ENCODE measurements around the gene NCCRP1. TPM values are rescaled to one million over a fixed set of nuclear protein-coding genes. Genes with fewer than 3 reads are reported as not detected.

The NCCRP1 gene
- total and polyA plus RNA-seq, 10 of the 15 experiments (the other 5 are each of a cell fraction or from before 2014, with no cell fraction given) = not detected

DNA sequence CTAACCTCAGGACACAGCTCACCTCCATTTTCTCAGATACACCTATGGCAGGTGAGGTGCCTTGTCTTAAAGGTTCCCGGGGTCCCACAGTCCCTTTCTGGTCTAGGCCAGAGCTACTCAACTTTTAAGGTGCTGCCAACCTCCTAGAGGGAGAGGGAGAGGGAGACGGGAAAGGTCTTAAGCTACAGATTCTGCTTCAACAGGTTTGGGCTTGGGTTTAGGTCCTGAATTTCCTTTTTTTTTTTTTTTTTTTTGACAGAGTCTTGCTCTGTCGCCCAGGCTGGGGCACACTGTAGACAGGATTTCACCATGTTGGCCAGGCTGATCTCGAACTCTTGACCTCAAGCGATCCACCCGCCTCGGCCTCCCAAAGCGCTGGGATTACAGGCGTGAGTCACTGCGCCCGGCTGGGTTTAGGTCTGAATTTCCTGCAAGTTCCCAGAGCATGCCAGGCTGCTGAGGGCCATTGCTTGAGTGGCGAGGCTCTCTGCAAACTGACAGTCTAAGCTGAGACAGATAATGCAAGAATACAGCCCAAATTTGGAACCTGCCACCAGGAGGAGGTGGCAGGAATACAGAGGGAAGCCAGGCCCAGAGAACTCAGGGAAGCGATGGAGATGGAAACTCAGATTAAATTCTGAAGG, 15.1 kb downstream of the NCCRP1 start:
- no peak overlapping the region for H2AFZ ChIP-seq (ENCODE audit: control insufficient read depth, low read depth, low read length)
- BruUV-seq (replicated peaks) = no TSS peak
- RAD21 ChIA-PET (ENCODE audit: unreplicated experiment) = interaction anchor here (0.5 to 0.8 kb wide), 2 partner anchors 123 to 952 kb away, joined by 3 read pairs; no protein-coding TSS in a partner anchor
- H3K27me3 ChIP-seq (replicated peaks in 1 of 2; ENCODE audit: control insufficient read depth in 2 of 2, insufficient read depth in 2 of 2, low read length in 1 of 2) = peaks cover 0 to 3% of the 10 kb centered on the region in 2 experiments; a peak in 1 of 4 replicates
- CTCF ChIA-PET = interaction anchor here (0.6 to 4.0 kb wide), 2 partner anchors 39 to 116 kb away, joined by 3 to 28 read pairs; no protein-coding TSS in a partner anchor
- H3K36me3 ChIP-seq (ENCODE audit: control insufficient read depth in 2 of 2, insufficient read depth in 2 of 2, low read length in 1 of 2) = no peaks in the 10 kb centered on the region
- intact Hi-C loops (cut with micrococcal nuclease; ENCODE audit: unreplicated experiment) = loop anchor here (5.0 kb wide), 2 partner anchors 115 to 200 kb away; partner anchors contain the start of gene PLEKHG2
- SMC1A ChIA-PET (ENCODE audit: uncharacterized antibody, unreplicated experiment) = interaction anchor here (0.7 to 1.6 kb wide), 3 partner anchors 110 to 418 kb away, joined by 3 read pairs; no protein-coding TSS in a partner anchor
- DNase-seq (ENCODE audit: low read depth, low spot score) (no peak), ATAC-seq (no peak), FAIRE-seq (no peak)
- H3K4me1 ChIP-seq (ENCODE audit: control insufficient read depth, insufficient read depth, low read length) = no peaks in the 10 kb centered on the region
- no peak overlapping the region for H3K4me2 ChIP-seq (ENCODE audit: control insufficient read depth, insufficient read depth)
- WGBS (ENCODE audit: insufficient coverage, insufficient replicate concordance, low lambda C conversion rate, missing lambda C conversion rate) = 52% methylated on average over 13 of the region's 13 CpGs
- no peak overlapping the region for H3K4me3 ChIP-seq
- TF ChIP-seq KLF5 (IDR thresholded peaks at IDR 0.05; ENCODE audit: partially characterized antibody) (no peak), SMAD5 (IDR thresholded peaks at IDR 0.05; ENCODE audit: low read depth) (no peak), TBL1XR1 (IDR thresholded peaks at IDR 0.05; ENCODE audit: low read depth, low read length) (no peak), SUPT20H (IDR thresholded peaks at IDR 0.05; ENCODE audit: borderline replicate concordance, control insufficient read depth, low read depth, low read length) (no peak), ZSCAN29 (IDR thresholded peaks at IDR 0.05) (no peak), PAX8 (IDR thresholded peaks at IDR 0.05) (no peak), DPF2 (IDR thresholded peaks at IDR 0.05) (no peak), STAT3 (IDR thresholded peaks at IDR 0.05; ENCODE audit: low read depth, low read length) (no peak), LARP7 (IDR thresholded peaks at IDR 0.05) (no peak), SP1 (IDR thresholded peaks at IDR 0.05; ENCODE audit: low read depth, low read length) (no peak), BACH1 (IDR thresholded peaks at IDR 0.05; ENCODE audit: borderline replicate concordance) (no peak), TARDBP (IDR thresholded peaks at IDR 0.05; ENCODE audit: borderline replicate concordance) (no peak)
- TF ChIP-seq, protein P1, sequence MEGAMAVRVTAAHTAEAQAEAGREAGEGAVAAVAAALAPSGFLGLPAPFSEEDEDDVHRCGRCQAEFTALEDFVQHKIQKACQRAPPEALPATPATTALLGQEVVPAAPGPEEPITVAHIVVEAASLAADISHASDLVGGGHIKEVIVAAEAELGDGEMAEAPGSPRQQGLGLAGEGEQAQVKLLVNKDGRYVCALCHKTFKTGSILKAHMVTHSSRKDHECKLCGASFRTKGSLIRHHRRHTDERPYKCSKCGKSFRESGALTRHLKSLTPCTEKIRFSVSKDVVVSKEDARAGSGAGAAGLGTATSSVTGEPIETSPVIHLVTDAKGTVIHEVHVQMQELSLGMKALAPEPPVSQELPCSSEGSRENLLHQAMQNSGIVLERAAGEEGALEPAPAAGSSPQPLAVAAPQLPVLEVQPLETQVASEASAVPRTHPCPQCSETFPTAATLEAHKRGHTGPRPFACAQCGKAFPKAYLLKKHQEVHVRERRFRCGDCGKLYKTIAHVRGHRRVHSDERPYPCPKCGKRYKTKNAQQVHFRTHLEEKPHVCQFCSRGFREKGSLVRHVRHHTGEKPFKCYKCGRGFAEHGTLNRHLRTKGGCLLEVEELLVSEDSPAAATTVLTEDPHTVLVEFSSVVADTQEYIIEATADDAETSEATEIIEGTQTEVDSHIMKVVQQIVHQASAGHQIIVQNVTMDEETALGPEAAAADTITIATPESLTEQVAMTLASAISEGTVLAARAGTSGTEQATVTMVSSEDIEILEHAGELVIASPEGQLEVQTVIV (IDR thresholded peaks at IDR 0.05; ENCODE audit: borderline replicate concordance, partially characterized antibody) = no peak
- TF ChIP-seq, protein P2, sequence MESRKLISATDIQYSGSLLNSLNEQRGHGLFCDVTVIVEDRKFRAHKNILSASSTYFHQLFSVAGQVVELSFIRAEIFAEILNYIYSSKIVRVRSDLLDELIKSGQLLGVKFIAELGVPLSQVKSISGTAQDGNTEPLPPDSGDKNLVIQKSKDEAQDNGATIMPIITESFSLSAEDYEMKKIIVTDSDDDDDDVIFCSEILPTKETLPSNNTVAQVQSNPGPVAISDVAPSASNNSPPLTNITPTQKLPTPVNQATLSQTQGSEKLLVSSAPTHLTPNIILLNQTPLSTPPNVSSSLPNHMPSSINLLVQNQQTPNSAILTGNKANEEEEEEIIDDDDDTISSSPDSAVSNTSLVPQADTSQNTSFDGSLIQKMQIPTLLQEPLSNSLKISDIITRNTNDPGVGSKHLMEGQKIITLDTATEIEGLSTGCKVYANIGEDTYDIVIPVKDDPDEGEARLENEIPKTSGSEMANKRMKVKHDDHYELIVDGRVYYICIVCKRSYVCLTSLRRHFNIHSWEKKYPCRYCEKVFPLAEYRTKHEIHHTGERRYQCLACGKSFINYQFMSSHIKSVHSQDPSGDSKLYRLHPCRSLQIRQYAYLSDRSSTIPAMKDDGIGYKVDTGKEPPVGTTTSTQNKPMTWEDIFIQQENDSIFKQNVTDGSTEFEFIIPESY (IDR thresholded peaks at IDR 0.05) = no peak
- no peaks in the 10 kb centered on the region for H4K20me1 ChIP-seq (ENCODE audit: control insufficient read depth, insufficient read depth)
- no peak overlapping the region for H3K9ac ChIP-seq (ENCODE audit: control insufficient read depth, insufficient read depth, low read length)
- H3K27ac ChIP-seq (ENCODE audit: control insufficient read depth, insufficient read depth) = no peak overlapping the region
- POLR2A ChIA-PET = interaction anchor here (0.5 kb wide), 1 partner anchor 845 kb away, joined by 3 read pairs; no protein-coding TSS in a partner anchor
- in situ Hi-C loops (cut with MboI) = no loop called here
- H3K79me2 ChIP-seq (ENCODE audit: control insufficient read depth, insufficient read depth, low read length) = no peaks in the 10 kb centered on the region
- no peaks in the 10 kb centered on the region; the same call in 2 of the 3 replicates for H3K9me3 ChIP-seq (replicated peaks; ENCODE audit: control insufficient read depth, insufficient read depth, low read length)

All from GM12878 (cell line).